ENCODE results near the gene C1D.
"Not testable (repeated sequence)": the region's sequence is repeated elsewhere in the genome, so short reads cannot be mapped to it uniquely, and the experiment has no call there.

C1D gene

DNA sequence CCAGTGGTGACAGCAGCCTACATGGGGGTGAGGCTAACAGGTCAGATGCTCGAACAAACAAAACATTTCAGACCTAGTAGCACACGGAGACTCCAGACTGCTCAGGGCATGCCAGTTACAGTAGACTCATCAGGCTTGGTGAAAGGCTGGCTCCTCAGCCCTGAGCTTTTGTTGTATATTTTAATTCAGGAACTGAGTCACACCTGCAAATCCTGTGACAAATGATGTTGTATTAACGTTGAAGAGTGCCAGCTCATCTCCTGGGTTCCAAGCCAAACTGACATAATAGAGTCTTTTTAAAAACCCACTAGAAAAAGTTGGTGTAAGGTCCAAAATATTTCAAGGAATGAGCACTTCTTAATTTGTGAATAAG lies 65.3 kb downstream of the C1D start:
- no peaks in the 10 kb centered on the region for H3K79me2 ChIP-seq (ENCODE audit: insufficient read depth, low read length)
- H2AFZ ChIP-seq (ENCODE audit: low read length): no peak overlapping the region
- H4K20me1 ChIP-seq (ENCODE audit: insufficient read depth, low read length): no peaks in the 10 kb centered on the region
- TF ChIP-seq, protein P1, sequence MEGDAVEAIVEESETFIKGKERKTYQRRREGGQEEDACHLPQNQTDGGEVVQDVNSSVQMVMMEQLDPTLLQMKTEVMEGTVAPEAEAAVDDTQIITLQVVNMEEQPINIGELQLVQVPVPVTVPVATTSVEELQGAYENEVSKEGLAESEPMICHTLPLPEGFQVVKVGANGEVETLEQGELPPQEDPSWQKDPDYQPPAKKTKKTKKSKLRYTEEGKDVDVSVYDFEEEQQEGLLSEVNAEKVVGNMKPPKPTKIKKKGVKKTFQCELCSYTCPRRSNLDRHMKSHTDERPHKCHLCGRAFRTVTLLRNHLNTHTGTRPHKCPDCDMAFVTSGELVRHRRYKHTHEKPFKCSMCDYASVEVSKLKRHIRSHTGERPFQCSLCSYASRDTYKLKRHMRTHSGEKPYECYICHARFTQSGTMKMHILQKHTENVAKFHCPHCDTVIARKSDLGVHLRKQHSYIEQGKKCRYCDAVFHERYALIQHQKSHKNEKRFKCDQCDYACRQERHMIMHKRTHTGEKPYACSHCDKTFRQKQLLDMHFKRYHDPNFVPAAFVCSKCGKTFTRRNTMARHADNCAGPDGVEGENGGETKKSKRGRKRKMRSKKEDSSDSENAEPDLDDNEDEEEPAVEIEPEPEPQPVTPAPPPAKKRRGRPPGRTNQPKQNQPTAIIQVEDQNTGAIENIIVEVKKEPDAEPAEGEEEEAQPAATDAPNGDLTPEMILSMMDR (IDR thresholded peaks at IDR 0.05; ENCODE audit: low read length): no peak
- TF ChIP-seq EZH2 (IDR thresholded peaks at IDR 0.05; ENCODE audit: borderline replicate concordance, low read length): no peak
- no peaks in the 10 kb centered on the region for H3K27me3 ChIP-seq (ENCODE audit: insufficient read depth, low read length)
- no peak overlapping the region for H3K27ac ChIP-seq (ENCODE audit: low read depth, low read length, poor library complexity, severe bottlenecking)
- no peaks in the 10 kb centered on the region for H3K36me3 ChIP-seq (ENCODE audit: insufficient read depth, low read length)
- H3K4me2 ChIP-seq (ENCODE audit: low read length): no peak overlapping the region
- no peak overlapping the region for H3K9ac ChIP-seq (ENCODE audit: low read length)
- H3F3A ChIP-seq (ENCODE audit: insufficient read depth, low read length): no peaks in the 10 kb centered on the region
- H3K9me3 ChIP-seq (ENCODE audit: low read length): no peaks in the 10 kb centered on the region
- H3K4me1 ChIP-seq (ENCODE audit: insufficient read depth, low read length, severe bottlenecking): no peaks in the 10 kb centered on the region
- H3K9me2 ChIP-seq (ENCODE audit: low read depth, low read length): no peaks in the 10 kb centered on the region
- no peak overlapping the region for H3K4me3 ChIP-seq (ENCODE audit: low read depth, low read length, poor library complexity, severe bottlenecking)

DNA sequence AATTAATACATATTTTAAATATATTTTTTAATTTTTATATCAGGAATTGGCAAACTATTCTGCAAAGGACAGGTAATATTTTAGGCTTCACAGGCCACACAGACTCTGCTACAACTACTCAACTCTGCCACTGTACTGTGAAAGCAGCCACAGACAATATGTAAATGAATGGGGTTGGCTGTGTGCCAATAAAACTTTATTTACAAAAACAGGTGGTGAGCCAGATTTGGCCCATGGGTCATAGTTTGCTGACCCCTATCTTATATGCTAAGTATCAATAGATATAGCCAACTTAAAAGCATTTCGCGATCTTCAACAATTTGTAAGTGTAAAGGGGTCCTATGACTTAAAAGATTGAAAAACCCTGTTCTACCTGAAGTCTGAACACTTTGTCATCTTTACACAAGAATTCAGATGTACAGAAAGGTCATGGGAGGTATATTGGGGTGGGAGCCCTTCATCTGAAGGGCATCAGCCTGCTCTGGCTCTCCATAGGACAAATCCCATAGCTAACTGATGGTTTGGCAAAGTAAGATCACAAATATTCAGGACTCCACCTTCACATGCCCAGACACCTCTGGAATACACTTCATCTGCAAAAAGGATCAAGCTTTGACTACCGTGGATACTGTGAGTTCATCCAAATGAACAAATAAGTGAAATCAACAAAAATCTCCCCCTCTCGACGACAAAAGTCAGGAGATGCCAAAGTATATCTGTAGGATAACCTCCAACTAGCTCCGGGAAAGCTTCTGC lies 65.9 kb downstream of the C1D start:
- Histone ChIP-seq H3K27me3 (ENCODE audit: insufficient read depth, low read length) (no peaks in the 10 kb centered on the region), H2AFZ (ENCODE audit: low read length) (no peak overlapping the region), H3K4me1 (ENCODE audit: insufficient read depth, low read length, severe bottlenecking) (no peaks in the 10 kb centered on the region), H3K4me3 (ENCODE audit: low read depth, low read length, poor library complexity, severe bottlenecking) (no peak overlapping the region), H3K9me2 (ENCODE audit: low read depth, low read length) (no peaks in the 10 kb centered on the region), H3K9ac (ENCODE audit: low read length) (no peak overlapping the region), H3F3A (ENCODE audit: insufficient read depth, low read length) (no peaks in the 10 kb centered on the region), H3K4me2 (ENCODE audit: low read length) (no peak overlapping the region), H3K27ac (ENCODE audit: low read depth, low read length, poor library complexity, severe bottlenecking) (no peak overlapping the region), H3K36me3 (ENCODE audit: insufficient read depth, low read length) (no peaks in the 10 kb centered on the region), H3K9me3 (ENCODE audit: low read length) (no peaks in the 10 kb centered on the region), H4K20me1 (ENCODE audit: insufficient read depth, low read length) (no peaks in the 10 kb centered on the region), H3K79me2 (ENCODE audit: insufficient read depth, low read length) (no peaks in the 10 kb centered on the region)
- TF ChIP-seq EZH2 (IDR thresholded peaks at IDR 0.05; ENCODE audit: borderline replicate concordance, low read length): no peak

DNA sequence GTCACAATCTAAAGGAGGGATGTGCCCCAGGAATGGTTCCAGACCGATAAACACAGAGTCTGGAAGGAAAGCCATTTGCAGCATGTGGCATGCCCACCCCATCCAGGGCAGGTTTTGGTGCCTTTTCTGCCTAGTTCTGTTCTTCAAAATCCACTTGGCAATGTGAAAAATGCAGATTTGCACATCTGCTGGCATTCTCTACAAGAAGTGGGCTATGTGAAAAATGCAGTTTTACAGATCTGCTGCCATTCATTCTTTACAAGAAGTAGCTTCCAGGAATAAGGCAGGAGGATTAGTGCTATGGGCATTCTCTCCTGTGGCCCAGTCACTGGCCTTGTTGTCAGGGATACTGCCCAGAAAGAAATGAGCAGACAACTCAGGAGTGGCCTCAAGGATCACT lies 68.1 kb downstream of the C1D start:
- TF ChIP-seq EZH2 (IDR thresholded peaks at IDR 0.05; ENCODE audit: borderline replicate concordance, low read length): no peak
- TF ChIP-seq, protein P1 (IDR thresholded peaks at IDR 0.05; ENCODE audit: low read length): no peak
- Histone ChIP-seq H3K9me3 (ENCODE audit: low read length) (no peaks in the 10 kb centered on the region), H4K20me1 (ENCODE audit: insufficient read depth, low read length) (no peaks in the 10 kb centered on the region), H3K27me3 (ENCODE audit: insufficient read depth, low read length) (no peaks in the 10 kb centered on the region), H3K36me3 (ENCODE audit: insufficient read depth, low read length) (no peaks in the 10 kb centered on the region), H3K79me2 (ENCODE audit: insufficient read depth, low read length) (no peaks in the 10 kb centered on the region), H3K4me3 (ENCODE audit: low read depth, low read length, poor library complexity, severe bottlenecking) (no peak overlapping the region), H3F3A (ENCODE audit: insufficient read depth, low read length) (no peaks in the 10 kb centered on the region), H3K9me2 (ENCODE audit: low read depth, low read length) (no peaks in the 10 kb centered on the region), H3K4me2 (ENCODE audit: low read length) (no peak overlapping the region), H3K4me1 (ENCODE audit: insufficient read depth, low read length, severe bottlenecking) (no peaks in the 10 kb centered on the region), H3K27ac (ENCODE audit: low read depth, low read length, poor library complexity, severe bottlenecking) (no peak overlapping the region), H2AFZ (ENCODE audit: low read length) (no peak overlapping the region), H3K9ac (ENCODE audit: low read length) (no peak overlapping the region)

DNA sequence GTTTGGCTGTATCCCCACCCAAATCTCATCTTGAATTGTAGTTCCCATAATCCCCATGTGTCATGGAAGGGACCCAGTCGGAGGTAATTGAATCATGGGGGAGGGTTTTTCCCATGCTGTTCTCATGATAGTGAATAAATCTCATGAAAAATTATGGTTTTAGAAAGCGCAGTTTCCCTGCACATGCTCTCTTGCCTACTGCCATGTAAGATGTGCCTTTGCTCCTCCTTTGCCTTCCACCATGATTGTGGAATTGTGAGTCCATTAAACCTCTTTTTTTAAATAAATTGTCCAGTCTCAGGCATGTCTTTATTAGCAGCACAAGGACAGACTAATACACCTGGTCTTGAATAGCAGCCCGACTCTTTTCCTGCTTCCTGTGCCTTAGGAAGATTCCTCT lies 68.7 kb downstream of the C1D start:
- not testable (repeated sequence) for H3K4me3 ChIP-seq (ENCODE audit: low read depth, low read length, poor library complexity, severe bottlenecking); H3K9ac ChIP-seq (ENCODE audit: low read length); H3K4me1 ChIP-seq (ENCODE audit: insufficient read depth, low read length, severe bottlenecking); H4K20me1 ChIP-seq (ENCODE audit: insufficient read depth, low read length); H3K9me2 ChIP-seq (ENCODE audit: low read depth, low read length); H3K9me3 ChIP-seq (ENCODE audit: low read length); H2AFZ ChIP-seq (ENCODE audit: low read length); H3K27ac ChIP-seq (ENCODE audit: low read depth, low read length, poor library complexity, severe bottlenecking); H3K36me3 ChIP-seq (ENCODE audit: insufficient read depth, low read length); H3K79me2 ChIP-seq (ENCODE audit: insufficient read depth, low read length); H3F3A ChIP-seq (ENCODE audit: insufficient read depth, low read length); H3K27me3 ChIP-seq (ENCODE audit: insufficient read depth, low read length); H3K4me2 ChIP-seq (ENCODE audit: low read length)
